GM19193 (cell line): Measurements from ENCODE around the gene HBM.

ENCODE experiments used
- POLR2A ChIP-seq: IDR thresholded peaks from 4 replicates; pipeline ENCODE4 v1.6.1; 2011; ENCODE audit not compliant: insufficient read depth, insufficient read length; ENCODE audit errors: extremely low read depth

Gene HBM

DNA sequence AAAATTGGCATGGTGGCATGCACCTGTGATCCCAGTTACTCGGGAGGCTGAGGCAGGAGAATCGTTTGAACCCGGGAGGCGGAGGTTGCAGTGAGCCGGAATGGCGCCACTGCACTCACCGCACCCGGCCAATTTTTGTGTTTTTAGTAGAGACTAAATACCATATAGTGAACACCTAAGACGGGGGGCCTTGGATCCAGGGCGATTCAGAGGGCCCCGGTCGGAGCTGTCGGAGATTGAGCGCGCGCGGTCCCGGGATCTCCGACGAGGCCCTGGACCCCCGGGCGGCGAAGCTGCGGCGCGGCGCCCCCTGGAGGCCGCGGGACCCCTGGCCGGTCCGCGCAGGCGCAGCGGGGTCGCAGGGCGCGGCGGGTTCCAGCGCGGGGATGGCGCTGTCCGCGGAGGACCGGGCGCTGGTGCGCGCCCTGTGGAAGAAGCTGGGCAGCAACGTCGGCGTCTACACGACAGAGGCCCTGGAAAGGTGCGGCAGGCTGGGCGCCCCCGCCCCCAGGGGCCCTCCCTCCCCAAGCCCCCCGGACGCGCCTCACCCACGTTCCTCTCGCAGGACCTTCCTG, 14.4 kb downstream of the HBM start, which contains the start of gene HBQ1:
Gene HBQ1, plus strand, starts transcription at position 359 of the 575 bp plus-strand sequence. Its CDS starts 28 bp downstream, at position 387.
- no peak for TF ChIP-seq POLR2A

DNA sequence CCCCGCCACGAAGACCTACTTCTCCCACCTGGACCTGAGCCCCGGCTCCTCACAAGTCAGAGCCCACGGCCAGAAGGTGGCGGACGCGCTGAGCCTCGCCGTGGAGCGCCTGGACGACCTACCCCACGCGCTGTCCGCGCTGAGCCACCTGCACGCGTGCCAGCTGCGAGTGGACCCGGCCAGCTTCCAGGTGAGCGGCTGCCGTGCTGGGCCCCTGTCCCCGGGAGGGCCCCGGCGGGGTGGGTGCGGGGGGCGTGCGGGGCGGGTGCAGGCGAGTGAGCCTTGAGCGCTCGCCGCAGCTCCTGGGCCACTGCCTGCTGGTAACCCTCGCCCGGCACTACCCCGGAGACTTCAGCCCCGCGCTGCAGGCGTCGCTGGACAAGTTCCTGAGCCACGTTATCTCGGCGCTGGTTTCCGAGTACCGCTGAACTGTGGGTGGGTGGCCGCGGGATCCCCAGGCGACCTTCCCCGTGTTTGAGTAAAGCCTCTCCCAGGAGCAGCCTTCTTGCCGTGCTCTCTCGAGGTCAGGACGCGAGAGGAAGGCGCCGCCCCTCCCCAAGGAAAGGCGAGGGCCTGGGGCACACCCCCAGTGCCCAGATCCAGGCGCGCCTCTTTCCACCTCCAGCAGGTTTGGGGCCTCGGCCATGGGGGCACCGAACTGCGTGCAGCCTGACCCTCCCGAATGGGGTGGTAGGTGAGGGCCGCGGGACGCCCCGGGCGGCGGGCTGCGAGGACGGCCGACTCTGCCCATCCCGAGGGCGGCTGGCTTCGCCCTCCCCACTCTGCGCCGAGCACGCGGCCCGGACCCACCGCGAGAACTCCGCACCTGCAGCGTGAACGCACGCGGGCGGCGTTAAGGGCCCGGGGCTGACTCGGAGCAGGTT, 15.1 kb downstream of the HBM start:
- no peak for TF ChIP-seq POLR2A

DNA sequence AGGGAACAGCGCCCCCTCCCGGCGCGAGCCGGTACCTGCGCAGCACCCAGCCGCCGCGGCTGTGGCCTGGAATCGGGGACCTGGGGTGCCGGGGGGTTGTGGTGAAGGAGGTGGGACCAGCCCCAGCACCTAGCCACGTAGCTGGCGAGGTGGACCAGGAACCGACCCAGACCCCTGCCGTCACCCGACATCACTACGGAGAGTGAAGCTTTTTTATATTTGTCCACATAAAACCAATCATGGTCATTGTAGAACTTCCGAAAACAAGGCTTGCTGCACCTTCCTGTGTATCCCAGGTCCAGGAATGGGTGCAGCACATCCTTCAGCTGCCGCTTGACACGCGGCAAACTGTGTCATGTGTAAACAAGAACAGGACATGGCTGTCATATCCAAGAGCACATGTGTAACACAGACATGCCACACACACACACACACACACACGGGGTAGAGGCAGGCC, 15.8 kb downstream of the HBM start:
- no peak for TF ChIP-seq POLR2A

DNA sequence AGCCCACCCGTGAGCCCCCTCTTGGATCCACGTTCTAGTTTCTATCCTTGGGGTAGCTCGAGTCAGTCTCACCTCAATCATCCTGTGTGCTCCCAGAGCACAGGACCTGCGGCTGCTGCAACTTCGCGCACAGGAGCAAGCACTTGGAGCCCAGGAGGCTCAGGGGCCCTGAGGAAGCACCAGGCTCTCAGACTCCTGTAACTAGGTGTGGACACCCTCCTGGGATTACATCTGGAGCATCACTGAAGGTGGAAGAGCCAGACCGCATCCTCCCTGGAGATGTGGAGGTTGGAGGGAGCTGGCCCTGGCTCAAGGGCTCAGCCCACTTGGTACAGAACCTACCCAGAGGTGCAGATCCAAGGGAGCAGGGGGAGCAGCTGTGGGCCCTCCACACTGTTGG, 17.2 kb downstream of the HBM start:
- no peak for TF ChIP-seq POLR2A

DNA sequence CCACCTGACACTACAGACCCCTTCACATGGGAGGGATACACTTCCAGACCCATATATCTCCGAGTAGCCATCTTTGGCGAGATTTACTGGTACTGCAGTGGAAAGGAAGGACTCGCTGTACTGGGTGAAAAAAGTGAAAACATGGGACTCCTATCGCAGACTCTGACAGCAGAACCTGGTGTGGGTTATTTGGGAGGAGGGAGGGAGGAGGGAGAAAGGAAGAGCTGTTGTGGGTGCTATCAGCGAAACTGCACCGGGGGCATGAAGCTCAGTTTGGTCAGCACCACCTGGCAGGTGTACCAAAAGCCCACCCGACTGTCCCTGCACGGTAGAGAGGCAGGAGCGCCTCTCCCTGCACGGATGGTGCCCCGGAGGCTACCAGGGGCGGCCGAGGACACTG, 19.4 kb downstream of the HBM start:
- TF ChIP-seq POLR2A: no peak

DNA sequence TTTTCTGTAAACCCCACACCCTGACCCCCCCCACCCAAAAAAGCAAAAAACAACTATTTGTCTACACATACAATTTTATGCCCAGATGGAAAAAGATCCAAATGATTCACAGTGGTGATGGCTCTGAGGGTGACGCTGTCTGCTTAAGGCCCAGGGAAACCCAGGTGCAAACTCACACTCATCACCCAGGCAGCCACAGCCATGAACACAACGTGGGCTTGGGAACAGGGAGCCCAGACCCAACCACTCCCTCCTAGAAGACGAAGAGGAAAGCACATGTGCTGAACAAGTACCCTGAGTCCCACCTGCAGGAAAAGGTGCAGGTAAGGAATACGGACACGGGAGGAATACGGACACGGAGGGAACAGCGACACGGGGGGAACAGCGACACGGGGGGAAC, 19.9 kb downstream of the HBM start:
- no peak for TF ChIP-seq POLR2A

DNA sequence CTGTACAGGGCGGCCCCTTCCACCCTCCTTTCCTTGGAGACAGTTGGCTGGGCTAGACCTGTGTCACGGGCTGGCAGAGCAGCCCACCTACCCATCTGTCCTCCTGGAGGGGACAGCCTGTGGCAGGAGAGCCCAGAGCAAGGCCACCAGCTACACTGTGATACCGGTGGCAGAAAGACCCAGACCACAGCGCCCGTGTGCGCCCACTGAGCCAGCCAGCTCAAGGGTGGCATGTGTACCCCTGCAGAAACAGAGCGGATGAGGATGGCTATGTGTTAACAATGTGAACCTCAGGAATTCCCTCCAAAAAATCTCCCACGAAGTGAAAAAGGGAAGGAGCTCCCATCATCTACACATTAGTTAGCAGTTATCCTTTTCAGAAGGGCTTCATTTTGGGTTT, 21.6 kb downstream of the HBM start:
- TF ChIP-seq POLR2A: no peak

DNA sequence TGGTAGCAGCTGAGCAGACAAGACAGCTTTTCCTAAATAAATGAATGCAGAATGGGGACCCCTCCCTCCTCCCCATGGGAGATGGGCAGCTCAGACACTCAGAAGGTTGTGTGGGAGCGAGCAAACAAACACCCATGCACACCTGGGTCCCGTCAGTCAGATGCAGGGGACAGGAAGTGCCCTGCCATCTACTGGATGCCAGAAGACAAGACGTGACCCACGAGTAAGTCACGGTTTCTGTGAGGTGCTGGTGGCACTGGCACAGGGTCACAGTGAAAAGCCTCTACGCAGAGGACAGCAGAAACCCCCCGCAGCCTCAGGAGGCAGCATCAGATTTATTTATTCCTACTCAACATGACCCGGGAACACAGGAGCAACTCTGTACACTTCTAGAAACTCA, 22.9 kb downstream of the HBM start:
- TF ChIP-seq POLR2A: no peak

DNA sequence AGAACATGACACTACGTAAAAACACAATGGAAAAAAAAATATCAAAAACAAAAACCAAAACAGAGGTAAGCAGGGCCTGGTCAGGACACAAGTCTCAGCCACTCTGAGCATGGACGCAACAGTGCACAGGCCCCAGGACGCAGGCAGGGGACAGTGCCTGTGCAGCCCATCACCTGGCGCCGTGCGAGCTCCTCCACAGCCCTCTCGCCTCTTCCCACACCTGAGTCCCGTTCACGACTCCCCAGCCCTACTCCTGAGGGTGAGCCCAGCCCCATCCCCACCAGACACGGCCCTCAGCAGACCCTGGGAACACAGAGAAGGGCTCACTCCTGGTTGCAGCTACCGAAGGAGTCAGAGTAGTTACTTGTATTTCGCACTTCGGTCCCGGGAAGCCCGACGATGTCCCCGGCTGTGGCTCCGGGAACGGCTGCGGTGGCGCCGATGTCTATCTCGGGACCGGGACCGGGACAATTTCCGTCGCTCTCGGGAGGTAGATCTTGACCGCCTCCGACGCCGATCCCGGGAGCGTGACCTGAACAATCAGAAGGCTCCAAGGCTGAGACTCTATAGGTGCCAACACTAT, 23.9 kb downstream of the HBM start:
- no peak for TF ChIP-seq POLR2A

DNA sequence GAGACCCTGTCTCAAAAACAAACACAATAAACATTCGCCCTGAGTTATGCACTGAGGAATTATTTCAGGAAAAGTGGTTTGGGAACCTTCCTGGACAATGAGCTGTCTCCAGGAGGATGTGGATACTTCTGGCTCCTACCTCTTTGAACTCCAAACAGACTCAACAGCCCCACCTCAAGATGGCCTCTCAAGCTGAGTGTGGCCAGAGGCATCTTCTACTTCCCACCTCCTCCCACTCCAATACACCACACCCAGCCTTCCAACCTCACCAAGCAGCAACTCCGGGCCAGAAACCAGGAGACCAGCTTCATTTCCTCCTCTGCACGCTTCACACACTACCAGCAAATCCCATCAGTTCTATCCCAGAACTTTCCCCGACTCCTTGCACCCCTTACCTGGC, 26.1 kb downstream of the HBM start:
- TF ChIP-seq POLR2A: no peak

DNA sequence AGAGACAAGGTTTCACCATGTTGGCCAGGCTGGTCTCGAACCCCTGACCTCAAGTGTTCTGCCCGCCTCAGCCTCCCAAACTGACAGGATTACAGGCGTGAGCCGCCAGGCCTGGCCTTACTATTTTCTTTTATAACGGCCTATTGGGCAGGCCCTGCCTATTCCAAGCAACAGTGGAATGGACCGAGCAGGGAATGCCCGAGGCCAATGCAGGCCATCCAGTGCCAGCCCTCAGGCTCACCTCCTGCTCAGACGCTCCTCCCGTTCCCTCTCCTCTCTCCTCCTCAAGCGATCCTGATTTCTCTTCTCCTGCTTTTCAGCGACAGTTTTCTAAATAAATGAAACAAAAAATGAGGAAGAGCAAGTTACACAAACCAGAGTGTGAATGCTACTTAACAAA, 26.9 kb downstream of the HBM start:
- TF ChIP-seq POLR2A: no peak

DNA sequence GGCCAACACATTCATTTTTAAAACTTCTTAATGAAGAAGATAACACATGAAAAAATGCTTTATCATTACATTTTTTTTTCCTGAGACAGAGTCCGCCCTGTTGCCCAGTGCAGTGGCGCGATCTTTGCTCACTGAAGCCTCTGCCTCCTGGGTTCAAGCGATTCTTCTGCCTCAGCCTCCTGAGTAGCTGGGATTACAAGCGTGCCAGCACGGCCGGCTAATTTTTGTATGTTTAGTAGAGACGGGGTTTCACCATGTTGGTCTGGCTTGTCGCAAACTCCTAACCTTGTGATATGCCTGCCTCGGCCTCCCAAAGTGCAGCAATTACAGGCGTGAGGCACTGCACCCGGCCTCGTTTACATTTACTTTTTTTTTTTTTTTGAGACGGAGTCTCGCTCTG, 27.7 kb downstream of the HBM start:
- TF ChIP-seq POLR2A: no peak

DNA sequence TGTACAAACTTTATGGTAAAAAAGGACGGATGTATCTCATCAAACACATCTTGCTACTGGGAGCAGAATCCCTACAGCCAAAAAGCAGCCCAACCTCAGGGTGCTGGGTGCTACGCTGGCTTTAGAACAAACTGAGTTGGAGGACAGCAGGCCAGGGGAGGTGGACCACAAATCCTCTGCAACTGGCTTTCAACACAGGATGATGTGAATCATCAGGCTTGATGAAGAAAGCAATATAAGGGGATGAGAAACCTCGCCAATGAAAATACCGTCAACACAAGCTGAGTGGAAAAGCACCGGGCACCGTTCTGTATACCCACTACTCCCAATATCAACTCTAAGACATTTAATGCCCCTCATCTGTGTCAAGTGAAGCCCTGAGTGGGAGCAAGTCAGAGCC, 28.7 kb downstream of the HBM start:
- no peak for TF ChIP-seq POLR2A

DNA sequence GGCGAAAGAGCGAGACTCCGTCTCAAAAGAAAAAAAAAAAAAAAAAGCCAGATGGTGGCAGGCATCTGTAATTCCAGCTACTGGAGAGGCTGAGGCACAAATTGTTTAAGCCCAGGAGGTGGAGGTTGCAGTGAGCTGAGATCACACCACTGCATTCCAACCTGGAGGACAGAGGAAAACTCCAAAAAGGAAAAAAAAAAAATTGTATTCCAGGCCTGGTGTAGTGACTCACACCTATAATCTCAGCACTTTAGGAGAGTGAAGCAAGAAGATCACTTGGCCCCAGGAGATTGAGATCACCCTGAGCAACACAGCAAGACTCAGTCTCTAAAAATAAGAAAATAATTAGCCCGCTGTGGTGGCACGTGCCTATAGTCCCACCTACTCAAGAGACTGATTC, 34.6 kb downstream of the HBM start:
- TF ChIP-seq POLR2A: no peak

DNA sequence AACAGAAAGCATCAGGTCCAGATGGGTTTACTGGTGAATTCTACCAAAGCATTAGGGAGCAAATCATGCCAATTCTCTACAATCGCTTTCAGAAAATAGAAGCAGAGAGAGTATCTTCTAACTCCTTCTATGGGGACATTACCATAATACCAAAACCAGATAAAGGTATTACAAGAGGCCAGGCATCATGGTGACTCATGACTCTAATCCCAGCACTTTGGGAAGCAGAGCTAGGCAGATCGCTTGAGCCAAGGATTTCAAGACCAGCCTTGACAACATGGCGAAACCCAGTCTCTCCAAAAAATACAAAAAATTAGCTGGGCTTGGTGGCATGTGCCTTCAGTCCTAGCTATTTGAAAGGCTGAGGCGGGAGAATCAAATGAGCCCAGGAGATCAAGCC, 37.5 kb downstream of the HBM start:
- TF ChIP-seq POLR2A: no peak

DNA sequence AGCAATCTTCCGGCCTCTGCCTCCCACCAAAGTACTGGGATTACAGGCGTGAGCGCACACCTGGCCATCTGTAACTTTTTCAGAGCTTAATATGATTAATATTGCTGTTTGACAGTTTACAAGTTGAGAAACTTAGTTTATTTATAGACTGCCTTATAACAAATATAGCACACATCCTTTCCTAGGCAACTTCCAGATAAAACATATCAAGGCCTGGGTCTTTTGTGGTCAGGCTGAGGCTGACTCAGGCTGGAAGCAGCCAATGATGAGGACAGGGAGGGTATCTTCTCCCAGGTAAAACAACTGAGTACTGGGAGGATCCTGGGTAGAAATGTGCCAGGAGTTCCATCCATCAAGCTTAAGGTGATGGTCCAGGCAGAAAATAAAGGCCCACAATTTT, 47.2 kb downstream of the HBM start:
- TF ChIP-seq POLR2A: no peak
